Panc1 (cell line): ENCODE results near the gene CAMK1D. TPM values are rescaled to one million over a fixed set of nuclear protein-coding genes. Genes with fewer than 3 reads are reported as not detected.
A peak's percentile ranks its signal among the peaks of the same experiment; 100 is the strongest.

ENCODE experiments used
- ATAC-seq: fragments of 200-7000 bp; cut with Tn5 transposase; 2 replicates; pipeline ENCODE4 v1.9.1; 2020; ENCODE audit warnings: mild to moderate bottlenecking, moderate library complexity
- BruUV-seq: library from RNA; stranded (reverse); fragments of 400-500 nt; replicated peaks from 2 replicates; lab custom pipeline; 2021; lab: Mats Ljungman, UMichigan
- CTCF ChIA-PET: fragments of 300-600 bp; sonication (Branson Sonifier 250); formaldehyde crosslinking; loops from one replicate; lab custom pipeline; 2022; ENCODE audit warnings: antibody characterized with exemption; lab: Charles Lee
- POLR2A ChIA-PET: fragments of 300-600 bp; sonication (Branson Sonifier 250); formaldehyde crosslinking; loops from one replicate; lab custom pipeline; 2022; ENCODE audit warnings: antibody characterized with exemption; lab: Charles Lee
- DNase-seq: peaks from one replicate; pipeline ENCODE4 v3.0.0-alpha.2; 2010; ENCODE audit warnings: low read depth, low spot score
- H3K27ac ChIP-seq: 2 replicates; pipeline ENCODE4 v1.5.1; 2011; ENCODE audit warnings: mild to moderate bottlenecking, low read length, inconsistent platforms
- H3K27me3 ChIP-seq: fragments of 200-500 bp; sonication (Bioruptor generic); 2 replicates; pipeline ENCODE4 v1.6.0; 2014; ENCODE audit warnings: low read length, inconsistent platforms; ENCODE audit not compliant: control insufficient read depth, insufficient read depth
- H3K36me3 ChIP-seq: fragments of 200-500 bp; sonication (Bioruptor generic); 2 replicates; pipeline ENCODE4 v1.5.1; 2014; ENCODE audit warnings: inconsistent platforms, mild to moderate bottlenecking, low read length, moderate library complexity; ENCODE audit not compliant: control insufficient read depth, insufficient read depth
- H3K4me1 ChIP-seq: 2 replicates; pipeline ENCODE4 v1.5.1; 2011; ENCODE audit warnings: inconsistent platforms, mild to moderate bottlenecking, low read length, moderate library complexity; ENCODE audit not compliant: control insufficient read depth, insufficient read depth
- H3K4me3 ChIP-seq, 2 experiments: 2 replicates each; pipeline ENCODE4 v1.5.1; 2011 to 2012; ENCODE audit warnings: low read depth in 2 of 2, low read length in 2 of 2, mild to moderate bottlenecking in 2 of 2, inconsistent platforms in 1 of 2, moderate library complexity in 1 of 2
- H3K9me3 ChIP-seq: fragments of 200-500 bp; sonication (Bioruptor generic); 2 replicates; pipeline ENCODE4 v1.5.1; 2014; ENCODE audit warnings: low read depth, mild to moderate bottlenecking, inconsistent platforms, low read length, moderate library complexity; ENCODE audit not compliant: control insufficient read depth, insufficient read depth
- POLR2AphosphoS5 ChIP-seq: IDR thresholded peaks from 2 replicates; pipeline ENCODE4 v1.6.1; 2012; ENCODE audit warnings: mild to moderate bottlenecking, low read depth, low read length, moderate library complexity
- SIN3A ChIP-seq: IDR thresholded peaks from 2 replicates; pipeline ENCODE4 v1.6.1; 2012; ENCODE audit warnings: low read depth, mild to moderate bottlenecking, low read length, moderate library complexity, borderline replicate concordance; ENCODE audit not compliant: insufficient read depth
- TCF7L2 ChIP-seq: IDR thresholded peaks from 2 replicates; pipeline ENCODE4 v1.6.1; 2011; ENCODE audit warnings: mild to moderate bottlenecking, low read depth, low read length, inconsistent platforms
- in situ Hi-C: cut with HindIII; loops from 2 replicates; pipeline ENCODE4 v1.10.0; 2016; ENCODE audit warnings: low sequenced_read_pairs, low pct_unique_long_range_greater_than_20kb
- intact Hi-C: fragments of 100-400 bp; cut with micrococcal nuclease; formaldehyde crosslinking; loops from one replicate; pipeline ENCODE4 v1.10.0; 2022; ENCODE audit not compliant: unreplicated experiment
- total RNA-seq: library from RNA; stranded (reverse); gene quantifications from one replicate; pipeline ENCODE4 v1.2.1, GENCODE V29; 2021; ENCODE audit not compliant: unreplicated experiment
- TF ChIP-seq, protein P1 (sequence below), 2 experiments: IDR thresholded peaks; 2 replicates each; pipeline ENCODE4 v1.6.1; 2011 to 2012; ENCODE audit warnings: low read depth in 2 of 2, control low read depth in 1 of 2, low read length in 1 of 2, mild to moderate bottlenecking in 1 of 2, moderate library complexity in 1 of 2; ENCODE audit not compliant: insufficient read depth in 1 of 2
- TF ChIP-seq, protein P2 (sequence below): fragments of 450-650 bp; IDR thresholded peaks from 2 replicates; pipeline ENCODE4 v1.5.1; 2017; ENCODE audit warnings: mild to moderate bottlenecking

CAMK1D gene
- total RNA-seq, 1 experiment from 2014 or later: 5.7 TPM

- no peaks in the 10 kb centered on the region for H3K9me3 ChIP-seq
- ChIA-PET CTCF (interaction anchor here (0.6 kb wide), 1 partner anchor 800 kb away, joined by 3 read pairs; no protein-coding TSS in a partner anchor), POLR2A (interaction anchor here (0.7 kb wide), 1 partner anchor 103 kb away, joined by 3 read pairs; no protein-coding TSS in a partner anchor)
- peak overlapping the region; percentile 20; a peak in 2 of 4 replicates for H3K4me3 ChIP-seq
- no peak for DNase-seq
- no peaks in the 10 kb centered on the region for H3K27me3 ChIP-seq
- no peak overlapping the region for H3K27ac ChIP-seq
- no peak for TF ChIP-seq SIN3A
- TF ChIP-seq, protein P1, sequence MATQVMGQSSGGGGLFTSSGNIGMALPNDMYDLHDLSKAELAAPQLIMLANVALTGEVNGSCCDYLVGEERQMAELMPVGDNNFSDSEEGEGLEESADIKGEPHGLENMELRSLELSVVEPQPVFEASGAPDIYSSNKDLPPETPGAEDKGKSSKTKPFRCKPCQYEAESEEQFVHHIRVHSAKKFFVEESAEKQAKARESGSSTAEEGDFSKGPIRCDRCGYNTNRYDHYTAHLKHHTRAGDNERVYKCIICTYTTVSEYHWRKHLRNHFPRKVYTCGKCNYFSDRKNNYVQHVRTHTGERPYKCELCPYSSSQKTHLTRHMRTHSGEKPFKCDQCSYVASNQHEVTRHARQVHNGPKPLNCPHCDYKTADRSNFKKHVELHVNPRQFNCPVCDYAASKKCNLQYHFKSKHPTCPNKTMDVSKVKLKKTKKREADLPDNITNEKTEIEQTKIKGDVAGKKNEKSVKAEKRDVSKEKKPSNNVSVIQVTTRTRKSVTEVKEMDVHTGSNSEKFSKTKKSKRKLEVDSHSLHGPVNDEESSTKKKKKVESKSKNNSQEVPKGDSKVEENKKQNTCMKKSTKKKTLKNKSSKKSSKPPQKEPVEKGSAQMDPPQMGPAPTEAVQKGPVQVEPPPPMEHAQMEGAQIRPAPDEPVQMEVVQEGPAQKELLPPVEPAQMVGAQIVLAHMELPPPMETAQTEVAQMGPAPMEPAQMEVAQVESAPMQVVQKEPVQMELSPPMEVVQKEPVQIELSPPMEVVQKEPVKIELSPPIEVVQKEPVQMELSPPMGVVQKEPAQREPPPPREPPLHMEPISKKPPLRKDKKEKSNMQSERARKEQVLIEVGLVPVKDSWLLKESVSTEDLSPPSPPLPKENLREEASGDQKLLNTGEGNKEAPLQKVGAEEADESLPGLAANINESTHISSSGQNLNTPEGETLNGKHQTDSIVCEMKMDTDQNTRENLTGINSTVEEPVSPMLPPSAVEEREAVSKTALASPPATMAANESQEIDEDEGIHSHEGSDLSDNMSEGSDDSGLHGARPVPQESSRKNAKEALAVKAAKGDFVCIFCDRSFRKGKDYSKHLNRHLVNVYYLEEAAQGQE (IDR thresholded peaks at IDR 0.05; ENCODE audit: insufficient read depth in 1 of 2, low read depth in 2 of 2, low read length in 1 of 2): no peak
- H3K4me1 ChIP-seq: no peaks in the 10 kb centered on the region
- intact Hi-C loops: no loop called here
- no peak for ATAC-seq
- in situ Hi-C loops: no loop called here
- BruUV-seq: no TSS peak
- H3K36me3 ChIP-seq: no peaks in the 10 kb centered on the region; the same call in 1 of the 2 replicates
Observed at GRCh38 chr10:12348294-12348869, 965 bp upstream of the CAMK1D start.

DNA sequence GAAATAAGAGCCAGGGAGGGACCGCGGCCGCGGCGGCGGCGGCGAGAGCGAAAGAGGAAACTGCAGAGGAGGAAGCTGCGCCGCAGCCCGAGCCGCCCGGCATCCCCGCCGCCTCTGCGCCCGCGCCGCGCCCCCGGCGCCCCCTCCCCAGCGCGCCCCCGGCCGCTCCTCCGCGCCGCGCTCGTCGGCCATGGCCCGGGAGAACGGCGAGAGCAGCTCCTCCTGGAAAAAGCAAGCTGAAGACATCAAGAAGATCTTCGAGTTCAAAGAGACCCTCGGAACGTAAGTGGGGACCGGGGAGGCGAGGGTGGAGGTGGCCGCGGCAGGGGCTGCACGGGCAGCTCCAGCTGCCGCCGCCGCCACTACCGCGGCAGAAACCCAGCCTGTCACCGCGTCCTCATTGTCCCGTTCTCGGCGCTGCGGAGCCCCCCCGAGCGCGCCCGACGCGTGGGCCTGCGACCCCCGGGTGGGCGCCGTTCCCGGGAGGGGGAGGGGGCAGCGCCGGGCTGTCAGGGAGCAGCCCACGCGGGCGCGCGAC lies 351 bp downstream of the CAMK1D start:
- Histone ChIP-seq H3K9me3 (no peaks in the 10 kb centered on the region), H3K27ac (no peak overlapping the region), H3K4me3 (peak overlapping the region; percentile 55 to 75), H3K4me1 (no peaks in the 10 kb centered on the region), H3K36me3 (no peaks in the 10 kb centered on the region; the same call in 1 of the 2 replicates), H3K27me3 (no peaks in the 10 kb centered on the region)
- BruUV-seq: no TSS peak
- ChIA-PET CTCF (interaction anchor here (0.7 kb wide), 1 partner anchor 137 kb away, joined by 4 read pairs; no protein-coding TSS in a partner anchor), POLR2A (no interaction called here)
- DNase-seq (no peak), ATAC-seq (no peak)
- in situ Hi-C loops (no loop called here), intact Hi-C loops (no loop called here)
- TF ChIP-seq, protein P2, sequence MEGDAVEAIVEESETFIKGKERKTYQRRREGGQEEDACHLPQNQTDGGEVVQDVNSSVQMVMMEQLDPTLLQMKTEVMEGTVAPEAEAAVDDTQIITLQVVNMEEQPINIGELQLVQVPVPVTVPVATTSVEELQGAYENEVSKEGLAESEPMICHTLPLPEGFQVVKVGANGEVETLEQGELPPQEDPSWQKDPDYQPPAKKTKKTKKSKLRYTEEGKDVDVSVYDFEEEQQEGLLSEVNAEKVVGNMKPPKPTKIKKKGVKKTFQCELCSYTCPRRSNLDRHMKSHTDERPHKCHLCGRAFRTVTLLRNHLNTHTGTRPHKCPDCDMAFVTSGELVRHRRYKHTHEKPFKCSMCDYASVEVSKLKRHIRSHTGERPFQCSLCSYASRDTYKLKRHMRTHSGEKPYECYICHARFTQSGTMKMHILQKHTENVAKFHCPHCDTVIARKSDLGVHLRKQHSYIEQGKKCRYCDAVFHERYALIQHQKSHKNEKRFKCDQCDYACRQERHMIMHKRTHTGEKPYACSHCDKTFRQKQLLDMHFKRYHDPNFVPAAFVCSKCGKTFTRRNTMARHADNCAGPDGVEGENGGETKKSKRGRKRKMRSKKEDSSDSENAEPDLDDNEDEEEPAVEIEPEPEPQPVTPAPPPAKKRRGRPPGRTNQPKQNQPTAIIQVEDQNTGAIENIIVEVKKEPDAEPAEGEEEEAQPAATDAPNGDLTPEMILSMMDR: no peak
- TF ChIP-seq TCF7L2 (no peak), POLR2AphosphoS5 (no peak), SIN3A (no peak)
- TF ChIP-seq, protein P1 (IDR thresholded peaks at IDR 0.05; ENCODE audit: insufficient read depth in 1 of 2, low read depth in 2 of 2, low read length in 1 of 2): no peak
